Suprapubic skin (tissue), 3 donors: ENCODE data around the gene CACNA1E.

Experiments used
- CTCF ChIP-seq, 2 donors: fragments of 200-600 bp in 1 of 2; fragments of 450-650 bp in 1 of 2; sonication (generic) in 1 of 2; IDR thresholded peaks; one replicate each; pipeline ENCODE4 v1.5.1; 2016 to 2019; ENCODE audit warnings: antibody characterized with exemption in 2 of 2, mild to moderate bottlenecking in 1 of 2, moderate library complexity in 1 of 2
- POLR2A ChIP-seq, 2 donors: fragments of 450-650 bp; IDR thresholded peaks; one replicate each; pipeline ENCODE4 v1.6.1; 2017; ENCODE audit warnings: antibody characterized with exemption in 2 of 2, mild to moderate bottlenecking in 2 of 2, moderate library complexity in 2 of 2

- TF ChIP-seq CTCF (IDR thresholded peaks at IDR 0.05): no peak
- TF ChIP-seq POLR2A (IDR thresholded peaks at IDR 0.05): no peak
Measured at GRCh38 chr1:181737056-181737455, 253.7 kb downstream of the CACNA1E start.
